Activated T-cell treated with anti-CD3 and anti-CD28 coated beads, Interleukin-2, amount 50 U/mL, for 24 hours (primary cell): ENCODE data around the gene EXD3.

Experiments used
- DNase-seq: peaks from one replicate; pipeline ENCODE4 v3.0.0-alpha.2; 2020
- H3K27ac Mint-ChIP-seq: 2 replicates; pipeline ENCODE4 v1.8.0; 2020; ENCODE audit warnings: mild to moderate bottlenecking, mixed read lengths
- H3K27me3 Mint-ChIP-seq: 2 replicates; pipeline ENCODE4 v1.8.0; 2020; ENCODE audit warnings: mixed read lengths
- H3K36me3 Mint-ChIP-seq: 2 replicates; pipeline ENCODE4 v1.8.0; 2020; ENCODE audit warnings: low read depth, mixed read lengths
- H3K4me1 Mint-ChIP-seq: 2 replicates; pipeline ENCODE4 v1.8.0; 2020; ENCODE audit warnings: low read depth, mixed read lengths
- H3K4me3 Mint-ChIP-seq: 2 replicates; pipeline ENCODE4 v1.8.0; 2020; ENCODE audit warnings: mild to moderate bottlenecking, moderate library complexity, mixed read lengths
- H3K9me3 Mint-ChIP-seq: 2 replicates; pipeline ENCODE4 v1.8.0; 2020; ENCODE audit warnings: mixed read lengths

EXD3 gene

GRCh38 chr9:137405677-137406081 is 17.3 kb downstream of the EXD3 start:
- H3K4me3 Mint-ChIP-seq, result no peak overlapping the region
- peaks cover 6% of the 10 kb centered on the region for H3K36me3 Mint-ChIP-seq
- H3K27me3 Mint-ChIP-seq, result no peaks in the 10 kb centered on the region
- DNase-seq, result no peak
- H3K4me1 Mint-ChIP-seq, result peaks cover 5% of the 10 kb centered on the region
- H3K9me3 Mint-ChIP-seq, result no peaks in the 10 kb centered on the region
- H3K27ac Mint-ChIP-seq, result no peak overlapping the region

GRCh38 chr9:137404961-137405567 is 17.9 kb downstream of the EXD3 start:
- Mint-ChIP-seq H3K9me3 (no peaks in the 10 kb centered on the region), H3K4me3 (no peak overlapping the region), H3K36me3 (peaks cover 6% of the 10 kb centered on the region), H3K27me3 (no peaks in the 10 kb centered on the region), H3K4me1 (peaks cover 6% of the 10 kb centered on the region), H3K27ac (no peak overlapping the region)
- DNase-seq, result no peak

- Mint-ChIP-seq H3K9me3 (no peaks in the 10 kb centered on the region), H3K4me3 (no peak overlapping the region), H3K36me3 (peaks cover 6% of the 10 kb centered on the region), H3K4me1 (peaks cover 15% of the 10 kb centered on the region), H3K27ac (no peak overlapping the region), H3K27me3 (no peaks in the 10 kb centered on the region)
- DNase-seq, result no peak
These were observed 19.7 kb downstream of the EXD3 start for GRCh38 chr9:137403269-137403668.

DNA sequence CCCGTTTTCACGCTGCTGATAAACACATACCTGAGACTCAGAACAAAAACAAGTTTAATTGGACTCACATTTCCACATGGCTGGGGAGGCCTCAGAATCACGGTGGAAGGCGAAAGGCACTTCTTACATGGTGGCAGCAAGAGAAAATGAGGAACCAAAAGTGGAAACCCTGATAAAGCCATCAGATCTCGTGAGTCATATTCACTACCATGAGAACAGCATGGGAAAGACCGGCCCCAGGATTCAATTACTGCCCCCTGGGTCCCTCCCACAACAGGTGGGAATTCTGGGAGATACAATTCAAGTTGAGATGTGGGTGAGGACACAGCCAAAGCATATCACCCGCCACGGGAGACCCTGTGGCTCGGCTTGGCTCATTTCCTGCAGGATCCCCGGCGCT is 20.2 kb downstream of the EXD3 start:
- Mint-ChIP-seq H3K27ac (no peak overlapping the region), H3K36me3 (peaks cover 6% of the 10 kb centered on the region), H3K27me3 (no peaks in the 10 kb centered on the region), H3K9me3 (no peaks in the 10 kb centered on the region), H3K4me1 (peaks cover 21% of the 10 kb centered on the region), H3K4me3 (no peak overlapping the region)
- DNase-seq, result no peak

DNA sequence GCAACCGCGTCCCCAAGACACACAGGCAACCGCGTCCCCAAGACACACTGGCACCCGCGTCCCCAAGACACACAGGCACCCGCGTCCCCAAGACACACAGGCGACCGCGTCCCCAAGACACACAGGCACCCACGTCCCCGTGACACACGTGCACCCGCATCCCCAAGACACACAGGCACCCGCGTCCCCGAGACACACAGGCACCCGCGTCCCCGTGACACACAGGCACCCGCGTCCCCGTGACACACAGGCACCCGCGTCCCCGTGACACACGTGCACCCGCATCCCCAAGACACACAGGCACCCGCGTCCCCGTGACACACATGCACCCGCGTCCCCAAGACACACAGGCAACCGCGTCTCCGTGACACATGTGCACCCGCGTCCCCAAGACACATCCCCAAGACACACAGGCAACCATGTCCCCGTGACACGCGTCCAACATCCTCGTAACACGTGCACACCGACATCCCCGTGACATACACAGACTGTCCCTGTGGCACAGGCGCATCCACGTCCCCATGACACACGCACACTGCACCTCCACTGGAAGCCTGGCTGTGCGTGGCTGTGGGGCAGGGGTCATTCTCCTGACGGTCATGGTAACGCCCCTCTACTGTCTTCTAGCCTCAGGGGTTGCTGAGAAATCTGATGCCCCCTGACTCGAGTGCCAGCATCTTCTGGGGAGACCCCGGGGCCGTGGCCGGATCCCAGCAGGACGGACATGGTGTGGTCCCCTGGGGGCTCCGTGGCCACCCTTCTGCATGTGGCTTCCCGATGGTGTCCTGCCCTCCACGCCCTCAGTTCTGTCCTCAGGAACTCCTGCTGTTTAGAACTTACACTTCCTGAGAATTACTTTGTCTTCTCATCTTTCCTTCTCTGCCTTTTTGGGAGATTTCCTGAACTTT is 24.1 kb downstream of the EXD3 start:
- Mint-ChIP-seq H3K27me3 (no peaks in the 10 kb centered on the region), H3K27ac (no peak overlapping the region), H3K4me3 (no peak overlapping the region), H3K4me1 (peaks cover 36% of the 10 kb centered on the region), H3K36me3 (peaks cover 6% of the 10 kb centered on the region), H3K9me3 (no peaks in the 10 kb centered on the region)
- no peak for DNase-seq

DNA sequence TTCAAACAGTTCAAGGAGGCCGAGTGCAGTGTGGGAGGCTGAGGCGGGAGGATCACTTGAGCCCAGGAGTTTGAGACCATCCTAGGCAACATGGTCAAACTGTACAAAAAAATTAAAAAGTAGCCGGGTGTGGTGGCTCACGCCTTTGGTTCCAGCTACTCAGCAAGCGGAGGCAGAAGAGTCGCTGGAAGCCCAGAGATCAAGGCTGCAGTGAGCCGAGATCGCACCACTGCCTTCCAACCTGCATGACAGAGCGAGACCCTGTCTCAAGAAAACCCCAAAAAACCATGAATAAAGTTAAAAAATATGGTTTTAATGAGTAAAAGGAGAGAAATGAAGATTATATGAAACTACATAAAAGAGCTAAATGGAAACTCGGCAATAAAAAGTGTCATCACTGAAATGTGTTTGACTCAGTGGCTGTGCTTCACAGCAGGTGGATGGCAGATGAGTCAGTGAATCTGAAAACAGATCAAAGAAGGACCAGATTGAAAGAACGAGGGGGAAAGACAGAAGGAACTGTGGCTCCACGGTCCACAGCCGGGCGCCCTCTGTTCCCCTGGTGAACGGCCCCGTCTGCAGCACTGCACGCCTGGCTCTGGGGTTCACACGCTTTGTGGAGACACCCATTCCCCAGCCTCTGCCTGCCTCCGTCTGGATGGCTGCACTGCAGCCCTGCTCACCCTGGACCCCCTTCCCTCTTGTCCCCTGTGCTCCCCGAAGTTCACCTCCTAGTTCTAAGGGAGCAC is 25.1 kb downstream of the EXD3 start:
- H3K4me1 Mint-ChIP-seq, result peaks cover 36% of the 10 kb centered on the region
- H3K36me3 Mint-ChIP-seq, result peaks cover 6% of the 10 kb centered on the region
- DNase-seq, result peak; percentile 60
- no peaks in the 10 kb centered on the region for H3K9me3 Mint-ChIP-seq
- peak overlapping the region; percentile 91 for H3K27ac Mint-ChIP-seq
- no peaks in the 10 kb centered on the region for H3K27me3 Mint-ChIP-seq
- H3K4me3 Mint-ChIP-seq, result peak overlapping the region; percentile 19

GRCh38 chr9:137396634-137397367 is 26.2 kb downstream of the EXD3 start:
- no peak for DNase-seq
- no peaks in the 10 kb centered on the region for H3K9me3 Mint-ChIP-seq
- no peaks in the 10 kb centered on the region for H3K36me3 Mint-ChIP-seq
- H3K27me3 Mint-ChIP-seq, result no peaks in the 10 kb centered on the region
- H3K4me1 Mint-ChIP-seq, result peaks cover 33% of the 10 kb centered on the region
- H3K27ac Mint-ChIP-seq, result peak overlapping the region; percentile 91
- no peak overlapping the region for H3K4me3 Mint-ChIP-seq

GRCh38 chr9:137396227-137396626 is 26.7 kb downstream of the EXD3 start:
- no peaks in the 10 kb centered on the region for H3K27me3 Mint-ChIP-seq

GRCh38 chr9:137395666-137396010 is 27.3 kb downstream of the EXD3 start:
- no peaks in the 10 kb centered on the region for H3K36me3 Mint-ChIP-seq
- DNase-seq, result no peak
- no peak overlapping the region for H3K4me3 Mint-ChIP-seq
- H3K27me3 Mint-ChIP-seq, result no peaks in the 10 kb centered on the region
- H3K4me1 Mint-ChIP-seq, result peaks cover 33% of the 10 kb centered on the region
- no peaks in the 10 kb centered on the region for H3K9me3 Mint-ChIP-seq
- H3K27ac Mint-ChIP-seq, result no peak overlapping the region

More at GRCh38 chr9:137396227-137396626, 26.7 kb downstream of the EXD3 start:
- Mint-ChIP-seq H3K4me1 (peaks cover 33% of the 10 kb centered on the region), H3K36me3 (no peaks in the 10 kb centered on the region), H3K27ac (peak overlapping the region; percentile 11), H3K9me3 (no peaks in the 10 kb centered on the region), H3K4me3 (no peak overlapping the region)
- DNase-seq, result no peak

DNA sequence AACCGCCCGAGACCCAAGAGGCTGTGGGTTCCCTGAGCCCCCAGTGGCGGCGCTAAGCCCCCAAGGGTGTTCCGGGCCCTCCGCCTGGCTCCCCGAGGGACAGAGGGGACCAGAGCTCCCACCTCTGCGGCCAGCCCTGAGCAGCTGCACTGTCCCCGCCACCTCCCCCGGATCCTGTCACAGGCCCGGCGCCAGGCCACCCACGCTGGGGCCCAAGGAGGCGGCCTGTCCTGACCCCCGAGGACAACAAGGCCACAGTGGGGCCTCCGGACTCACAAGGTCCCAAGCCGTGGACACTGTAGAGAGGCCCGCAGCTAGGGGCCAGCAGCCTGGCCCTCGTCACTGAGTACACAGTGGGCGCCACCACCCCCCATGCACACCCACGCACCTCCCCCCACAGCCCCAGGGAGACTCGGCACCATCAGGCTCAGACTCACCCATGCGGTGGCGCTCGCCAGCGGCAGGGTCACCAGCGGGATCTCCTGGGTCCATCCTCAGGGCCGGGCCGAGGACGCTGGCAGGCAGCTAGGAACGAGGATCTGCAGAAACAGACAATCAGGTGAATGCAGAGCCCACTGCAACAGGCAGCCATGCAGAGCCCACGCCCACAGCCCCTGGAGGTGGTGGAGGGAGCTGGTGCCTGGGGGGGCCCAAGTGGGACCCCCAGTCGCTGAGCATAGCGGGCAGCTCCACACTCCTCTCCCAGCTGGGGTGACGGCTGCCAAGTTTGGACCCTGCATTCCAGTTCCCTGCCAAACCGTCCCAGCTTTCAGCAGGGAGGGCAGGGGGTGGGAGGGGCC is 27.9 kb downstream of the EXD3 start:
- DNase-seq, result no peak
- Mint-ChIP-seq H3K27ac (no peak overlapping the region), H3K9me3 (no peaks in the 10 kb centered on the region), H3K36me3 (no peaks in the 10 kb centered on the region), H3K4me3 (no peak overlapping the region), H3K27me3 (no peaks in the 10 kb centered on the region), H3K4me1 (peaks cover 33% of the 10 kb centered on the region)

DNA sequence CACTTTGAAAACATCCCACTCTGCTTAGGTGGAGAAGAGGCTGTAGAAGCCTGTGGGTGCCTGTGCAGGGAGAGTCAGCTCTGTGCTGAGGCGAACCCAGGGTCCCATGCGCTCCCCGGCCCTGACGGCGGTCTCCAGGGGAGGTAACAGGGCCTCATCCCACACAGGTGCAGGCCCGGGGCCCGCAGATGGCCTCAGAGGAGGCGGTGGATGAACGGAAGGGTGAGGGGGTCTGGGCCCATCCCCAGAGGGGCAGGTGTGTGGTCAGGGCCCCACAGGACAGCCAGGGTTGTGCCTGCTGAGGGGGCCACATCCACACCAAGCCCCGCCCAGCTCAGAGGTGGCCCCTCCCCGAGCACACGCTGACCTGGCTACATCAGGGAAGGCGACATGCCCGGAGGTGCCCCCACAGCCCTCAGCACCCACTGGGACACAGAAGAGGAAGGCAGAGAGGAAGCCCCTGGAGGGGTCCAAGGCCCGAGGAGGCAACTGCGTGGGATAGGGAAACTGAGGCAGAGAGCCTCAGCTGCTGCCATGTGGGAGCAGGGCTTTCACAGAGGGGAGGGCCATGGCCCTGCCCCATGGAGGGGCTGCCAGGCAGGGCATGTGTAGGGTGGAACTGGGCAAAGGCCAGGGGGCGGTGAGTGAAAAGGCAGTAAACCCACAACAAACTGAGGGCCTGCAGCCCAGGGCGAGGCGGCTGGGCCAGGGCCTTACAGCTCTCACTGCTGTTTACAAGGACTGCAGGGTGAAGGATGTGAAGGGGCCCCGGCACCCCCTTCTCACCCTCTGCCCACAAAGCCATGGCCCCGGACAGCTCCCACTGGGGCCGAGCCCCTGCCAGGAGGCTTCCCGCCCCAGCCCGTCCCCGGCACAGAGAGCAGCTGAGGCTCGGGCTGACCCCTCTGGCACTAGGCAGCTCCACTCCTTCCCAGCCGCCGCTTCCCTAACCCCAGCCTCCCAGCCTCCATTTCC is 29.5 kb downstream of the EXD3 start:
- Mint-ChIP-seq H3K9me3 (no peaks in the 10 kb centered on the region), H3K27me3 (no peaks in the 10 kb centered on the region), H3K27ac (no peak overlapping the region), H3K4me1 (peaks cover 27% of the 10 kb centered on the region), H3K4me3 (no peak overlapping the region), H3K36me3 (no peaks in the 10 kb centered on the region)
- no peak for DNase-seq

- H3K27me3 Mint-ChIP-seq, result no peaks in the 10 kb centered on the region
- H3K9me3 Mint-ChIP-seq, result no peaks in the 10 kb centered on the region
- H3K4me1 Mint-ChIP-seq, result peaks cover 25% of the 10 kb centered on the region
These were observed 30.5 kb downstream of the EXD3 start for GRCh38 chr9:137392232-137393007.

More at GRCh38 chr9:137392232-137393007, 30.5 kb downstream of the EXD3 start:
- DNase-seq, result no peak
- H3K36me3 Mint-ChIP-seq, result no peaks in the 10 kb centered on the region
- H3K27ac Mint-ChIP-seq, result no peak overlapping the region
- no peak overlapping the region for H3K4me3 Mint-ChIP-seq
